Smooth muscle cell (in vitro differentiated cells): Measurements from ENCODE around the gene KIF21B. TPM values are rescaled to one million over a fixed set of nuclear protein-coding genes. Genes with fewer than 3 reads are reported as not detected.

Experiments used
- DNase-seq: peaks from one replicate; lab custom pipeline; 2025; ENCODE audit not compliant: unreplicated experiment; lab: John Stamatoyannopoulos, UW
- H2AFZ ChIP-seq: fragments of 200-600 bp; sonication (generic); 2 replicates; pipeline ENCODE4 v1.6.0; 2016; ENCODE audit warnings: antibody characterized with exemption, low read depth, mild to moderate bottlenecking
- H3F3A ChIP-seq: fragments of 200-600 bp; sonication (generic); 2 replicates; pipeline ENCODE4 v1.6.0; 2017; ENCODE audit warnings: antibody characterized with exemption, low read depth
- H3K27ac ChIP-seq: fragments of 200-600 bp; sonication (generic); 2 replicates; pipeline ENCODE4 v1.5.1; 2016; ENCODE audit warnings: low read depth, mild to moderate bottlenecking
- H3K27me3 ChIP-seq: fragments of 200-600 bp; sonication (generic); 2 replicates; pipeline ENCODE4 v1.6.1; 2016; ENCODE audit warnings: low read depth, mild to moderate bottlenecking
- H3K36me3 ChIP-seq: fragments of 200-600 bp; sonication (generic); 2 replicates; pipeline ENCODE4 v1.5.1; 2016; ENCODE audit warnings: low read depth
- H3K4me1 ChIP-seq: fragments of 200-600 bp; sonication (generic); 2 replicates; pipeline ENCODE4 v1.5.1; 2016; ENCODE audit warnings: low read depth
- H3K4me2 ChIP-seq: fragments of 200-600 bp; sonication (generic); 2 replicates; pipeline ENCODE4 v1.6.0; 2016; ENCODE audit warnings: mild to moderate bottlenecking
- H3K4me3 ChIP-seq: fragments of 200-600 bp; sonication (generic); 2 replicates; pipeline ENCODE4 v1.5.1; 2016; ENCODE audit warnings: mild to moderate bottlenecking
- H3K79me2 ChIP-seq: fragments of 200-600 bp; sonication (generic); 2 replicates; pipeline ENCODE4 v1.6.0; 2016; ENCODE audit warnings: low read depth, mild to moderate bottlenecking
- H3K9ac ChIP-seq: fragments of 200-600 bp; sonication (generic); 2 replicates; pipeline ENCODE4 v1.6.0; 2016; ENCODE audit warnings: low read depth
- H3K9me3 ChIP-seq: fragments of 200-600 bp; sonication (generic); replicated peaks from 2 replicates; pipeline ENCODE4 v1.5.1; 2016; ENCODE audit warnings: low read depth
- H4K20me1 ChIP-seq: fragments of 200-600 bp; sonication (generic); 2 replicates; pipeline ENCODE4 v1.6.0; 2016; ENCODE audit warnings: low read depth
- CTCF ChIP-seq: fragments of 200-600 bp; sonication (generic); IDR thresholded peaks from 2 replicates; pipeline ENCODE4 v1.5.1; 2017; ENCODE audit warnings: borderline replicate concordance, mild to moderate bottlenecking, antibody characterized with exemption; ENCODE audit not compliant: insufficient read depth, poor library complexity, severe bottlenecking
- WGBS: methylation state at CpG from one replicate; pipeline ENCODE4 v1.1.7; 2016; ENCODE audit warnings: low lambda C conversion rate; 5-methylcytosine and 5-hydroxymethylcytosine counted together
- polyA plus RNA-seq: library from polyadenylated mRNA; unstranded; fragments of >200 nt; fragmentation: Nextera tagmentation; extraction: Ambion mirVana; gene quantifications from 2 replicates; pipeline ENCODE4 v1.2.1, GENCODE V29; 2016
- total RNA-seq: library from RNA; depleted of rRNA; stranded (reverse); fragments of >200 nt; gene quantifications from 2 replicates; pipeline ENCODE4 v1.2.3, GENCODE V29; 2014

KIF21B gene
- total and polyA plus RNA-seq, 2 experiments from 2014 or later: 1.0 to 1.9 TPM

GRCh38 chr1:200954434-200954833 is 69.1 kb downstream of the KIF21B start:
- H3K27ac ChIP-seq: no peak overlapping the region

GRCh38 chr1:200951016-200951415 is 72.5 kb downstream of the KIF21B start:
- TF ChIP-seq CTCF: no peak
- H4K20me1 ChIP-seq: no peaks in the 10 kb centered on the region
- DNase-seq: no peak
- no peak overlapping the region for H3K4me3 ChIP-seq
- WGBS: 73% methylated on average over 2 of the region's 2 CpGs
- H3K4me2 ChIP-seq: no peak overlapping the region
- no peak overlapping the region for H3K9ac ChIP-seq
- no peak overlapping the region for H2AFZ ChIP-seq
- H3K27me3 ChIP-seq: no peaks in the 10 kb centered on the region
- no peaks in the 10 kb centered on the region for H3K36me3 ChIP-seq
- H3K27ac ChIP-seq: no peak overlapping the region
- no peaks in the 10 kb centered on the region for H3K4me1 ChIP-seq
- H3K79me2 ChIP-seq: no peaks in the 10 kb centered on the region
- H3F3A ChIP-seq: no peaks in the 10 kb centered on the region
- H3K9me3 ChIP-seq: peaks cover 5% of the 10 kb centered on the region

More at GRCh38 chr1:200954434-200954833, 69.1 kb downstream of the KIF21B start:
- H2AFZ ChIP-seq: no peak overlapping the region
- no peaks in the 10 kb centered on the region for H3K79me2 ChIP-seq
- DNase-seq: no peak
- no peak overlapping the region for H3K4me2 ChIP-seq
- no peak for TF ChIP-seq CTCF
- no peaks in the 10 kb centered on the region for H4K20me1 ChIP-seq
- H3F3A ChIP-seq: no peaks in the 10 kb centered on the region
- no peak overlapping the region for H3K4me3 ChIP-seq
- 92% methylated on average over 3 of the region's 3 CpGs for WGBS
- peaks cover 2% of the 10 kb centered on the region for H3K4me1 ChIP-seq
- H3K36me3 ChIP-seq: no peaks in the 10 kb centered on the region
- H3K9me3 ChIP-seq: no peaks in the 10 kb centered on the region
- H3K27me3 ChIP-seq: no peaks in the 10 kb centered on the region
- H3K9ac ChIP-seq: no peak overlapping the region

- H3K4me2 ChIP-seq: no peak overlapping the region
- H3K9ac ChIP-seq: no peak overlapping the region
- 86% methylated on average over 8 of the region's 8 CpGs for WGBS
- no peak for TF ChIP-seq CTCF
- no peaks in the 10 kb centered on the region for H3F3A ChIP-seq
- peaks cover 5% of the 10 kb centered on the region for H3K9me3 ChIP-seq
- H3K27me3 ChIP-seq: no peaks in the 10 kb centered on the region
- no peak overlapping the region for H3K4me3 ChIP-seq
- H3K79me2 ChIP-seq: no peaks in the 10 kb centered on the region
- H2AFZ ChIP-seq: no peak overlapping the region
- no peak for DNase-seq
- no peaks in the 10 kb centered on the region for H3K36me3 ChIP-seq
- no peaks in the 10 kb centered on the region for H3K4me1 ChIP-seq
- no peaks in the 10 kb centered on the region for H4K20me1 ChIP-seq
- no peak overlapping the region for H3K27ac ChIP-seq
These were observed 73.9 kb downstream of the KIF21B start for GRCh38 chr1:200949626-200950025.

- no peak overlapping the region for H3K9ac ChIP-seq
- H3K27ac ChIP-seq: no peak overlapping the region
- 91% methylated on average over 3 of the region's 3 CpGs for WGBS
- no peak for DNase-seq
- H2AFZ ChIP-seq: no peak overlapping the region
- no peak overlapping the region for H3K4me3 ChIP-seq
- no peak for TF ChIP-seq CTCF
- no peaks in the 10 kb centered on the region for H3K27me3 ChIP-seq
- H4K20me1 ChIP-seq: no peaks in the 10 kb centered on the region
- H3K4me2 ChIP-seq: no peak overlapping the region
- H3K9me3 ChIP-seq: peaks cover 5% of the 10 kb centered on the region
- H3K36me3 ChIP-seq: no peaks in the 10 kb centered on the region
- no peaks in the 10 kb centered on the region for H3K4me1 ChIP-seq
- no peaks in the 10 kb centered on the region for H3K79me2 ChIP-seq
- H3F3A ChIP-seq: no peaks in the 10 kb centered on the region
These were observed 76.4 kb downstream of the KIF21B start for GRCh38 chr1:200947059-200947566.
